NCI-H82 (cell line): Measurements from ENCODE around the gene EIF2B2.

Experiments
- DNase-seq: peaks from one replicate; lab custom pipeline; 2025; lab: John Stamatoyannopoulos, UW

The EIF2B2 gene

GRCh38 chr14:75044322-75044721 is 41.6 kb downstream of the EIF2B2 start:
- DNase-seq = peak; percentile 46

GRCh38 chr14:75044752-75045151 is 42.0 kb downstream of the EIF2B2 start:
- DNase-seq = peak; percentile 65

DNA sequence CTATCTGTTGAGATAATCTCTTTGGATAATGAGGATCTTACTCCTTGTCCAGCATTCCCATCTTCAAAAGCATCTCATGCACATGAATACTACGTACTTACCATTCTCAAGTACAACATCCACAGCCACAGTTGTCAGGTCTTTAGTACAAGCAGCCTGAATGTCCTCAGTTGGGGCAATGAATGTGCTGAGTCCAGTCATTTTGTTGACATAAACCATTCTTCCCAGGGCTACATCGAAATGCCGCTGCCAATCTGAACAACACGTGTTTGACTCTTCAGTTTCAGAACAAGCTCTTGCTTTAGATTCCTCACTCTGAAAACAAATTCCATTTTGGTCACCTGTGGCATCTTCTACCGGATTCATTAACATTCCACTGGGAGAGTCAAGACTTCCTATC is 43.6 kb downstream of the EIF2B2 start:
- DNase-seq = no peak

DNA sequence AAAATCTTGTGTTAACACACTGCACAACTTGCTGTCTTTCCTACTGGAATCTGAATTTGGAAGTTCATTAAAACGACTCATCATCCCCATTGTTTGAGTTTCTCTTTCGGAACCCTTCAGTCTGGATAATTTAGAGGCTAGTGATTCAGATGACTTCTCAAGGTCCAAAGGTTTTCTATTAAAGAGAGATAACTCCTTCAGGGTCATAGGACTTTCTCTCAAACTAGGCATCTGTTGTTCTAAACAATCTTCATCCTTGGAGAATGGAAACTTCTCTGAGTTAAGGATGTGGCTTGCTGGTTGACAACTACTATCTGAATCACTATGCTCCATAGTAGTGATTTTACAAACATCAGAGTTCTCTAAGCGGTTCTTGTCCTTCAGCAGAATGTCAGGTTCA is 44.2 kb downstream of the EIF2B2 start:
- no peak for DNase-seq

GRCh38 chr14:75047506-75047905 is 44.8 kb downstream of the EIF2B2 start:
- no peak for DNase-seq

DNA sequence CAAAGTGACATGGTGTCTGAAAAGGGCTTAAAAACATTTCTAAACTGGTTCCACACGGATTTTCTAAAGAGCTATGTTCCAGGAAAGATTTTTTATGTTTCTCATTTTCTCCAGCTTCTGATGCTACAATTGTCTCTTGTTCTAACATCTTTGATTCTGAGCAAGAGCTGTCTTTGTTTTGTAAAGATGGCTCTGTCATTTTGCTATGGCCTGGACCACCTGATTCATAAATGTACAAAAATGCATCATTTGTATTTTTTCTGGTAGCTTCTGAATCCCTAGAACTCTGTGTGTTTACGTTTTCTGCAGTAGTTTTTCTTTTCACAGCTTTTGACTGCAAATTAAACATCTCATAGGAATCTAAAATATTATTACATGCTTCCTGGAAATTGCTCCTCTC is 45.4 kb downstream of the EIF2B2 start:
- DNase-seq = no peak

- DNase-seq = no peak
Measured at GRCh38 chr14:75049136-75049535, 46.4 kb downstream of the EIF2B2 start.

GRCh38 chr14:75049731-75050201 is 47.0 kb downstream of the EIF2B2 start:
- DNase-seq = no peak

- peak; percentile 69 for DNase-seq
Measured at GRCh38 chr14:75050852-75051555, 48.3 kb downstream of the EIF2B2 start, which contains the start of gene MLH3. MLH3 (minus strand) TSS chr14:75051467; CDS start chr14:75049655, 1,812 bp downstream.

- no peak for DNase-seq
Measured at GRCh38 chr14:75051556-75051899, 48.8 kb downstream of the EIF2B2 start.

DNA sequence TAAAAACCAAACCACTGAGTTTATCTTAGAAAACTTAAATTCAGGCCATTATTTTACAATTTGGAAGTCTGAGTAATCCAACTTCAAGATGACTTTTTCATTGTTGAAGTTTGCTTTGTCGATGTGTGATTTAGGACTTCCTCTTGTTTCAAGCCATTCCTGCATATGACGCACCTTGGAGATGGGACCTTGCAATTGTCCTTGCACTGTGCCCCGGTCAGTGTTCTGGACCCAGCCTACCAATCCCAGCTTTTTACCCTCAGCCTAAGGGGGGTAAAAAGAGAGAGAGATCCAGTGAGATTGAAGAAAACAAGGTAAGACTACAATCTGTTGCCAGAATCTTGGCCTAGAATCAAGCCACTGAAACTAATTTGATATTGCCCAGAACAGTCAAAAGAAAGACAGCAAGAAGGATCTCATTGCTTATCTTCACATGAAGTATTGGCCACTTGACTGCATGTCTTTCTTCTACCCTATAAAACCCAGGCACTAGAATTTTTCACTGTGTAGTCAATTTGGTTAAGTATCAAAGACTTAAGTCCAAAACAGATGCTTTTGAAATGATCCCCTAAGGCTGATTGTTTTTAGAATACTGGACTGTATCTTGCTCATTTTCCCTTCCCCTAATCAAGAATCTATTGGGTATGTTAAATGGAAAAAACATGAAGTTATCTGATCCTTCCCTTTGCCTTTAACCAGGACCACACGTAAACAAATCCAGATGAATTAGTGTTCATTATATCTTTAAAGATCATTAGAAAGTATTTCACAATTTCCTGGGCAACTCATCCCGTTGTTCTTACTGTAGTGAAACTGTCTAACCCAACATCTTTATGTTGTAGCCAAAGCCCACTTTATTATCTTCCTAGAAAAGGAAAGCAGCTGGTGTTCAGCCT is 50.9 kb downstream of the EIF2B2 start:
- DNase-seq = no peak

DNA sequence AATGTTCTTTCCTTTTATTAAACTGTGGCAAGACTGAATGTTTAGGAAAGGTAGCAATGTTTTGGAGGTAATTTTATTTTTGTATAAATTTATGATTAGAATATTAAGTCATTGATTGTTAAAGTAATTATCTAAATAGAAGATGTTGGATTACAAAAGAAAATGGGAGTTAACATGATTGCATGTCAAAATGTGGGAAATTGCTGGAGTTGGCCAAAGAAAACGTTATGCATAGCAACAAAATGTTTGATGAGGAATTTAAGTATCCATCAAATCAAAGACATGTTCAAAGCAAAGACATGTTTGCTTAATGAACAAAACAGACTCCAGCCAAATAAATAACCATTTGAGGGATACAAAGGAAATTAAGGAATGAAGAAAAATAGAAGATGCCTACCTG is 51.7 kb downstream of the EIF2B2 start:
- DNase-seq = no peak

DNA sequence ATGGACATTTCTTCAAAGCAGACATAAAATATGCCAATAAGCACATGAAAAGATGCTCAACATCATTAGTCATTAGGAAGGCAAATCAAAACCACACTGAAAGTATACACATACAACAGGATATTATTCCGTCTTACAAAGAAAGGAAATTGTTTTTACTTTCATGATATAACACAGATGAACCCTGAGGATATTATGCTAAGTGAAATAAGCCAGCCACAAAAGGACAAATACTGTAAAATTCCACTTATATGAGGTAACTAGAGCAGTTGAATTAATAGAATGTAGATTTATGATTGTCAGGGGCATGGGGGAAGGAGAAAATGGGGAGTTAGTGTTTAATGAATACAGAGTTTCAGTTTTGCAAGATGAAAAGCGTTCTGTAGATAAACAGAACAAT is 56.9 kb downstream of the EIF2B2 start:
- DNase-seq = no peak

DNA sequence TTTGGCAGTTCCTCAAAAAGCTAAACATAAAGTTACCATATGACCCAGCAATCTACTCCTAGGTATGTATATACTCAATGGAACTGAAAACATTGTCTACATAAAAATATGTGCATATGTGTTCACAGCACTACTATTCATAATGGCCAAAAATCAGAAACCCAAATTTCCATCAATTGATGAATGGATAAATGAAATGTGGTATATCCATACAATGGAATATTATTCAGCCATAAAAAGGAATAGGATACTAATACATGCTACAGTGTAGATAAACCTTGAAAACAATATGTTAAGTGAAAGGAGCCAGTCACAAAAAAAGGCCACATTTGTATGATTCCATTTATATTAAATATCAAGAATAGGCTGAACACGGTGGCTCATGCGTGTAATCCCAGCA is 57.7 kb downstream of the EIF2B2 start:
- no peak for DNase-seq
